Measurements from ENCODE around the gene PPP6R3. TPM values are rescaled to one million over a fixed set of nuclear protein-coding genes. Genes with fewer than 3 reads are reported as not detected.

The PPP6R3 gene
- total and polyA plus RNA-seq, 8 donors = 19.5 to 236 (median 103) TPM

DNA sequence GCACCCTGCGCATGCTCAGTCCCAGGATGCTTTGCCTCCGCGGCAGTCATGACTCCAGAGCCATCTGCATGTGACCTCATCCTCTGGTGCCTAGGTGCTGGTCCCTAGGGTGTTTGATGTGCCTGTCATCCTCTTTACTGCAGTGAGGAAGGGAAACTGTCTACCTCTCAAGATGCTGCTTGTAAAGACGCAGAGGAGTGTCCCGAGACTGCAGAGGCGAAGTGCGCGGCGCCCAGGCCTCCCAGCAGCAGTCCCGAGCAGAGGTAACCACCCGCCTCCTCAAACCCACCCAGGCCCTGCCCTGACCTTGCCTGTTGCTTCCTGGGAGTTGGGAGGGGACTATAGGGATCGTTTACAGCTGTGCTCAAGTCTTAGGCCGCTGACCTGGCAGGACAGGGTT, 149.2 kb downstream of the PPP6R3 start:
- no peak for DNase-seq
- H3K9me3 ChIP-seq = no peaks in the 10 kb centered on the region
- H3K27me3 ChIP-seq = no peaks in the 10 kb centered on the region
- no peak overlapping the region for H3K27ac ChIP-seq
- peaks cover 72 to 100% (median 100%) of the 10 kb centered on the region in 4 donors for H3K36me3 ChIP-seq
- H3K4me3 ChIP-seq = no peak overlapping the region
- WGBS, 5 donors = 88 to 92% (median 90%) methylated on average over 13 of the region's 13 CpGs
- intact Hi-C loops (cut with DNase I; ENCODE audit: low total_unique reads) = no loop called here
- H3K4me1 ChIP-seq = no peaks in the 10 kb centered on the region
- TF ChIP-seq, protein P1, sequence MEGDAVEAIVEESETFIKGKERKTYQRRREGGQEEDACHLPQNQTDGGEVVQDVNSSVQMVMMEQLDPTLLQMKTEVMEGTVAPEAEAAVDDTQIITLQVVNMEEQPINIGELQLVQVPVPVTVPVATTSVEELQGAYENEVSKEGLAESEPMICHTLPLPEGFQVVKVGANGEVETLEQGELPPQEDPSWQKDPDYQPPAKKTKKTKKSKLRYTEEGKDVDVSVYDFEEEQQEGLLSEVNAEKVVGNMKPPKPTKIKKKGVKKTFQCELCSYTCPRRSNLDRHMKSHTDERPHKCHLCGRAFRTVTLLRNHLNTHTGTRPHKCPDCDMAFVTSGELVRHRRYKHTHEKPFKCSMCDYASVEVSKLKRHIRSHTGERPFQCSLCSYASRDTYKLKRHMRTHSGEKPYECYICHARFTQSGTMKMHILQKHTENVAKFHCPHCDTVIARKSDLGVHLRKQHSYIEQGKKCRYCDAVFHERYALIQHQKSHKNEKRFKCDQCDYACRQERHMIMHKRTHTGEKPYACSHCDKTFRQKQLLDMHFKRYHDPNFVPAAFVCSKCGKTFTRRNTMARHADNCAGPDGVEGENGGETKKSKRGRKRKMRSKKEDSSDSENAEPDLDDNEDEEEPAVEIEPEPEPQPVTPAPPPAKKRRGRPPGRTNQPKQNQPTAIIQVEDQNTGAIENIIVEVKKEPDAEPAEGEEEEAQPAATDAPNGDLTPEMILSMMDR (IDR thresholded peaks at IDR 0.05) = no peak
- no peak for TF ChIP-seq EP300 (IDR thresholded peaks at IDR 0.05)
- no peak for TF ChIP-seq POLR2AphosphoS5 (IDR thresholded peaks at IDR 0.05)
- TF ChIP-seq POLR2A (IDR thresholded peaks at IDR 0.05) = no peak

DNA sequence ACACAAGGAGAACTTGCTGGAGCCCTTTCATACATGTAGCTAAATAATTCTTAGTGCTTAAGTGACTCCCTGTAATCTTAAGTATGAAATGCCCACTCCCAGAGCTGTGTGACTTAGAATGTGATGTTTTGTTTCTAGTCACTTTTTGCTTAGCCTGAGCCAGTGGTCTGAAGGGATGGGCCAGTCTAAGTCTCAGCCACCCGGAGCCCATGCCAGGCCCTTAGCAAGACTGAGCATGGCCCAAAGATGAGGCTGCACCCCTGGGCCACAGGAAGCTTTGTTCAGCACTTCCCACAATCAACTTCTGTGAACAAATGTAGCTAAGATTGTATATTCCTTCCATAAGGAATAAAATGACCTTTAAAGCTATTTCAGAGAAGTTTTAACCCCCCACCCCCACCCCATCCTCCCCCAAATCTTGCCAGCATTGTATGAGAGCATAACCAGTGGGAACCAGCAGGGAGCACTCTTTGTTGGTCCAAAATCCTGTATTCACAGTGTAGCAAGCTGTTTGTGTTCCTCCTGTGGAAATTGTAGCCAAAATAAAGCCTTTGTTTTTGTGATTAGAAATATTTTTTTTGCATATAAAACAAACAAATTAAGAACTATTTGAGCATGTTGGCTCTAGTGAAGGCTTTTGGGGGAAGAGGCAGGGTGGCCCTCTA, 150.0 kb downstream of the PPP6R3 start:
- 60 to 81% (median 71%) methylated on average over 1 of the region's 1 CpG for WGBS, 5 donors
- DNase-seq = no peak
- no peaks in the 10 kb centered on the region for H3K4me1 ChIP-seq
- no peaks in the 10 kb centered on the region for H3K9me3 ChIP-seq
- H3K4me3 ChIP-seq = no peak overlapping the region
- H3K27me3 ChIP-seq = no peaks in the 10 kb centered on the region
- no peak overlapping the region for H3K27ac ChIP-seq
- TF ChIP-seq, protein P1 (IDR thresholded peaks at IDR 0.05) = no peak
- intact Hi-C loops (cut with DNase I; ENCODE audit: low total_unique reads) = no loop called here
- H3K36me3 ChIP-seq = peaks cover 72 to 100% (median 100%) of the 10 kb centered on the region in 4 donors

DNA sequence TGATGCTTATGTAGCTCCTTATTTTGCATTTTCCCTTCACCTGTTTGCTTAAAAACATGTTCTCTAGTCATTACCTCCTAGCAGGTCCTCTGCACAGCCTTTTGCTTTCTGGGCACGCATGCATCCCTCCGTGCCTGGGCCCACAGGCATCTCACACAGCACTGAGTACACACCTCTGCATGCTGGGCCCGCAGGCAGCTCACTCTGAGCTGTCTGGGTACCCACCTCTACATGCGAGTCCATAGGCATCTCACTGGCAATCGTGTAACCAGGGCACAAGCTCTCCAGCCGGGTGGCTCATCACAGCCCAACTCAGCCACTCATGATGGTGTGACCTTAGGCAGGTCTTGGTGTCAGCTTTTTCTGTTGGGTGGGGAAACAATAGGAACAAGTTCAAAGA, 155.1 kb downstream of the PPP6R3 start:
- peaks cover 41 to 63% (median 61%) of the 10 kb centered on the region in 4 donors for H3K36me3 ChIP-seq
- no peak overlapping the region for H3K4me3 ChIP-seq
- no peaks in the 10 kb centered on the region for H3K27me3 ChIP-seq
- intact Hi-C loops (cut with DNase I; ENCODE audit: low total_unique reads) = no loop called here
- DNase-seq = no peak
- no peak for TF ChIP-seq POLR2A (IDR thresholded peaks at IDR 0.05)
- TF ChIP-seq, protein P1 (IDR thresholded peaks at IDR 0.05) = no peak
- no peak for TF ChIP-seq POLR2AphosphoS5 (IDR thresholded peaks at IDR 0.05)
- TF ChIP-seq EP300 (IDR thresholded peaks at IDR 0.05) = no peak
- no peaks in the 10 kb centered on the region for H3K9me3 ChIP-seq
- H3K27ac ChIP-seq = no peak overlapping the region
- H3K4me1 ChIP-seq = no peaks in the 10 kb centered on the region
- WGBS, 5 donors = 85 to 92% (median 90%) methylated on average over 6 of the region's 6 CpGs

DNA sequence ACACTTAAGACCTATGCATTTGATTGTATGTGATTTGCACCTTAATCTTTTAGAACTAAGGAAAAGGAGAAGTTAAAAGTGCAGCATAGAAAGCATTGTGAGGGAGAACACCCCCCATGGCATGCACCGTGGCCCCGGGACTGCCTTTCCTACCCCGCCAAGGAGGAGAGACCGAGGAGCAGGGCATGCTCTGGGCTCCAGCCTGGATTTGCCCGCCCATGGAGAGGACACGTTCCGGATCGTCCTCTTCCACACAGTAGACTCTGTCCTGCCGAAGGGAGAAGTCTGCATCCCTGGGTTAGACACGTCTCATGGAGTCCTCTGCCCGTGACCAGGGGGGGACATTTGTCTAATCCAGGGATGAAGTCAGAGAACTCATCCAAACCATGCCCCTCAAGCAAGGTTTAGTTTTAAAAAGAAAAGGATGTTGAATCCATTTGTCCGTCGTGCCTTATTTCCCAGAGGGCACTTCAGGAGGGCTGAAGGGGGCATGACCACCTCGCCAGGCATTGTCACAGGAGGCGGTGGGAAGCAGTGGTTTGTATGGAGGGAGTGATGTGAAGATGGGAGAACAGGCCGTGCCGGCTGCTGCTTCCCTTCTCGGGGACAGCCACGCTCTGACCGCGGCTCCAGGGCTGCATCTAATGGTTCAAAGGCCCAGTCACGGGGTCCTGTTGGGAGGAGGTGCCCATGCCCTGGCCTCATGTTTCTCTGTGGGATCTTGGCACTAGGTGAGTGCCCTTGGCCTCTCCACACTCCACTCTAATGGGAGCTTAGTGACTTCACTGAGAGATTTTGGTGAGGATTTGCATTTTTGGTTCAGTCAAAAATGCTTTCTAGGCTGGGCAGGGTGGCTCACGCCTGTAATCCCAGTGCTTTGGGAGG, 157.6 kb downstream of the PPP6R3 start:
- no peaks in the 10 kb centered on the region for H3K27me3 ChIP-seq
- no peaks in the 10 kb centered on the region for H3K4me1 ChIP-seq
- TF ChIP-seq, protein P1 (IDR thresholded peaks at IDR 0.05) = no peak
- no peak for TF ChIP-seq POLR2A (IDR thresholded peaks at IDR 0.05)
- no peak for TF ChIP-seq EP300 (IDR thresholded peaks at IDR 0.05)
- TF ChIP-seq POLR2AphosphoS5 (IDR thresholded peaks at IDR 0.05) = no peak
- H3K4me3 ChIP-seq = no peak overlapping the region
- intact Hi-C loops (cut with DNase I; ENCODE audit: low total_unique reads) = no loop called here
- WGBS, 5 donors = 87 to 93% (median 91%) methylated on average over 23 of the region's 23 CpGs
- H3K36me3 ChIP-seq = peaks cover 17 to 38% (median 36%) of the 10 kb centered on the region in 4 donors
- no peak overlapping the region for H3K27ac ChIP-seq
- no peaks in the 10 kb centered on the region for H3K9me3 ChIP-seq
- no peak for DNase-seq

Measured in stomach (tissue), 9 donors.